Measurements from ENCODE around the gene CYSLTR2. TPM values are rescaled to one million over a fixed set of nuclear protein-coding genes. Genes with fewer than 3 reads are reported as not detected.

The CYSLTR2 gene
- total RNA-seq (2022; extraction: Qiagen RNA extraction) = not detected in 5 replicates

GRCh38 chr13:48653472-48653939 lies at the start of gene CYSLTR2:
Gene CYSLTR2, plus strand, starts transcription at chr13:48653929. Its CDS starts 52,889 bp downstream, at chr13:48706818.

Other genes with a start within 250 kb of the CYSLTR2 start
- gene LPAR6, start 240.8 kb upstream of the CYSLTR2 start, total RNA-seq (2022; extraction: Qiagen RNA extraction) = 0.40 to 0.98 TPM (median 0.79 TPM) in 5 replicates
- gene RCBTB2, start 120.8 kb upstream of the CYSLTR2 start, total RNA-seq (2022; extraction: Qiagen RNA extraction) = 1.0 to 1.3 TPM (median 1.1 TPM) in 5 replicates

All from A549 treated with AZD2906 at 1 μM for 4 hours (cell line).